ENCODE results near the gene TSPO.

DNA sequence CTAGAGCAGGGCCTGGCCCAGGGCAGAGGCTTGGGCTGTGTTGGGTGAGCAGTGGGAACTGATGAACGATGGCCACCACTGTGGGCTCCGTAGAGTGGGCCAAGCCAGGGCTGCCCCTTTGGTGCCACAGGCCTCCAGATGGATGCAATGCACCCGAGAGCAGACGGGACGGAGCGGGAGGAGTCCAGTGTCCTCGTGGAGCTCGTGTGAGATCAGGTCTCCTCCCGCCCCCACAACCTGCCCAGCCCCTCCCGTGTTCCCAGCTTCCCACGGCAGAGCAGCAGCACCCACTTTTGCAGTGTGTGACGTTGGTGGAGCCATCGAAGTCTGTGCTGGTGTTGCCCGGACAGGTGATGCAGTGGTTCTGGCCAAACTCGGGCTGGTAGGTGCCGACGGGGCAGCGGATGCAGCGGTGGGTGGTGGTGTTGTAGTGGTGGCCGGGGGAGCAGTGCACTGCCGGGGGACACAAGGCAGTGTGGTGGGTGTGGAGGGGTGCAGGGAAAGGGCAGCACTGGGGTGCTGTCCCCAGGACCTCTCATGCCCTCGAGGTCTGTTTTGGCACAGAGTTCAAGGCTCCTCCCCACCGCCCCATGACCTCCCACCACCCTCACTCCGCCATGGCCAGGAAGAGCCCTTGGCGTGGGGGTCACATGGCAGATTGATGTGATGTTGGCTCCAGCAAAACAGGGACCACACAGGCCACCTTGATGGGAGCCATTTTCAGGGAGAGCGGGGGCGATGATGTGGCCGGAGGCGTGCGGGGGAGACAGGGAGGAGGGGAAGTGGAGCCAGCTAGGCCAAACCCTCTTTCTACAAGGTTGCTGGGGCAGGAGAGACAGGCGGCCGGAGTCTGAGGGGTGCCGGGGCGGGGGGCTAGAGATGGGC lies 59.5 kb downstream of the TSPO start:
- TF ChIP-seq, protein P1, sequence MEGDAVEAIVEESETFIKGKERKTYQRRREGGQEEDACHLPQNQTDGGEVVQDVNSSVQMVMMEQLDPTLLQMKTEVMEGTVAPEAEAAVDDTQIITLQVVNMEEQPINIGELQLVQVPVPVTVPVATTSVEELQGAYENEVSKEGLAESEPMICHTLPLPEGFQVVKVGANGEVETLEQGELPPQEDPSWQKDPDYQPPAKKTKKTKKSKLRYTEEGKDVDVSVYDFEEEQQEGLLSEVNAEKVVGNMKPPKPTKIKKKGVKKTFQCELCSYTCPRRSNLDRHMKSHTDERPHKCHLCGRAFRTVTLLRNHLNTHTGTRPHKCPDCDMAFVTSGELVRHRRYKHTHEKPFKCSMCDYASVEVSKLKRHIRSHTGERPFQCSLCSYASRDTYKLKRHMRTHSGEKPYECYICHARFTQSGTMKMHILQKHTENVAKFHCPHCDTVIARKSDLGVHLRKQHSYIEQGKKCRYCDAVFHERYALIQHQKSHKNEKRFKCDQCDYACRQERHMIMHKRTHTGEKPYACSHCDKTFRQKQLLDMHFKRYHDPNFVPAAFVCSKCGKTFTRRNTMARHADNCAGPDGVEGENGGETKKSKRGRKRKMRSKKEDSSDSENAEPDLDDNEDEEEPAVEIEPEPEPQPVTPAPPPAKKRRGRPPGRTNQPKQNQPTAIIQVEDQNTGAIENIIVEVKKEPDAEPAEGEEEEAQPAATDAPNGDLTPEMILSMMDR (optimal IDR thresholded peaks at IDR 0.05 in 1 of 3, IDR thresholded peaks at IDR 0.05 in 1 of 3, conservative IDR thresholded peaks at IDR 0.05 in 1 of 3; ENCODE audit: extremely low read depth in 1 of 3, insufficient read depth in 2 of 3, low read length in 3 of 3): no peak
- no peak for TF ChIP-seq EZH2 (IDR thresholded peaks at IDR 0.05; ENCODE audit: low read length)
